Activated naive CD4-positive, alpha-beta T cell treated with anti-CD3 and anti-CD28 coated beads, Interleukin-2, amount 50 U/mL, for 72 hours (primary cell): Measurements from ENCODE around the gene PANK4. TPM values are rescaled to one million over a fixed set of nuclear protein-coding genes. Genes with fewer than 3 reads are reported as not detected.
"Not testable (repeated sequence)": the region's sequence is repeated elsewhere in the genome, so short reads cannot be mapped to it uniquely, and the experiment has no call there.

Source experiments
- ATAC-seq, 2 donors: fragments of 150-1000 bp; cut with Tn5 transposase; 2 replicates each; pipeline ENCODE4 v1.10.0; 2021; ENCODE audit warnings: mild to moderate bottlenecking in 2 of 2, moderate library complexity in 2 of 2
- DNase-seq, 2 donors: peaks; one replicate each; pipeline ENCODE4 v3.0.0; 2021 to 2022; ENCODE audit warnings: low spot score in 2 of 2
- H3K27ac Mint-ChIP-seq, 2 donors: one replicate each; pipeline ENCODE4 v1.8.0; 2022; ENCODE audit warnings: mild to moderate bottlenecking in 2 of 2, mixed read lengths in 2 of 2
- H3K36me3 Mint-ChIP-seq, 2 donors: one replicate each; pipeline ENCODE4 v1.8.0; 2022; ENCODE audit warnings: mixed read lengths in 2 of 2
- H3K9me3 Mint-ChIP-seq, 2 donors: one replicate each; pipeline ENCODE4 v1.8.0; 2022; ENCODE audit warnings: mixed read lengths in 2 of 2
- total RNA-seq, 2 donors: library from RNA; stranded (reverse); gene quantifications; one replicate each; pipeline ENCODE4 v1.2.3, GENCODE V29; 2022

PANK4 gene
- total RNA-seq, 2 donors from 2014 or later = 45.7 to 79.7 TPM

DNA sequence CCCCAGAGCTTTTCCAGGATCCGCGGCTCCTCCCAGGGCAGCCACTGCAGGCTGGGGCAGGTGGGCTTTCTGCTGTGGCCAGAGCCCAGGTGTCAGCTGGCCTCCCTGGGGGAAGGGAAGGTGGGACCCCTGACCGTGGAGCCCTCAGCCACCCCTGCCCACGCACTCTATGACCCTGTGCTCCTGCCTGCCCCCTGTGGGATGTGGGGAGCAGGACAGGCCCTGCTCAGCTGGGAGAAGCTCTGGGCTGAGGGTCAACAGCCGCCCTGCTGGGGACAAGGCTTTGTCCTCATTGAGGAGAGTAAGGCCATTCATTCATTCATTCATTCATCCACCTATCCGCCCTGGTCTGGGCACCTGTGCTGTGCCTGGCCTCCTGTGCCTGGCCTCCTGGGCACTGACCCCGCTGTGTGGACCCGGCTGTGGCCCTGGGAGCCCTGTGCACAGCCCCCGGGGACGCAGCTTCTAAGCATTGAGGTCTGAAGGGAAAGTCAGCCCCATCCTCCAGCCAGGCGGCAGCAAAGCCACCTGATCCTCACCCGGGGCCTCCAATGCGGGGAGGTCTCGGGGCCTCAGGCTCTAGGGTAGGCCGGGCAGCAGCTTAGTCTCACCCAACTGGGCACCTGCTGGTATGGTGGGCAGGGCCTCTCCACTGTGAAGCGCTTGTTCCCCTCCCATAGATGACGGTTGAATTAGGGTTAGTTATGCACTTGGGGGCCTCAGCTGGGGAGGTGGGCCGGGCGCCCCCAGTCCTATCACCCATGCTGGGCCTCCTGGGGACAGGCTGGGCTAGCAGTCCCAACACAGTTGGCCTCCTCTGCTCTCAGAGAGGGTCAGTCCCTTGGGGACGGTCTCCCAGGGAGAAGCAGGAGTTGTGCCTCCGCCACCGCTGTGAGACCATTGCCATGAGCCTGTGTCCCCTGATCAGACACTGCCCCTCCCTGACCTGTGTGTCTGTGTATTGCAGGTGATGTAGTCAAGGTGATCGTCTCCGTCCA is 35.8 kb upstream of the PANK4 start:
- DNase-seq = peak in 1 of 2 donors; percentile 50
- no peaks in the 10 kb centered on the region for H3K36me3 Mint-ChIP-seq

DNA sequence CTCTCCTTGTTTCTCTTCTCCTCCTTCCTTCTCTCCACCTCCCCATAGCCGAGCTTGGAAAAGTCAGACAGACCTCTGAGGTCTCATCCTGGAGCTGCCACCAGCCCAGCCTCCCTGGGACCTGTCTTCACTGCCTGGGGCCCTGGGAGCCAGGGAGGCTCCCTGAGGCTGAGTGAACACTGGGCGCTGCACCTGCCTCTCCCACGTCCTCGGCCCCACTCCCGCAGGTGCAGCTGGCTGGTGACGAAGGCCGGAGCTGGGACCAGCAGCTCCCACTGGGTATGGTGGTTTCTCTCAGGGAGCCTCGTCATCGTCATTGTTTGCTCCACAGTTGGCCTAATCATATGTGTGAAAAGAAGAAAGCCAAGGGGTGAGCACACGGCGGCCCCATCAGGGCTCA is 35.0 kb upstream of the PANK4 start:
- DNase-seq (no peak), ATAC-seq (no peak)
- no peaks in the 10 kb centered on the region for H3K9me3 Mint-ChIP-seq
- H3K27ac Mint-ChIP-seq = peak overlapping the region; percentile 31 to 69
- H3K36me3 Mint-ChIP-seq = peaks cover 5 to 7% of the 10 kb centered on the region in 2 donors

More for the DNA sequence above, 35.8 kb upstream of the PANK4 start:
- H3K9me3 Mint-ChIP-seq = no peaks in the 10 kb centered on the region
- peak overlapping the region in 1 of 2 donors; percentile 69 for H3K27ac Mint-ChIP-seq
- ATAC-seq = peak; percentile 26 to 67

DNA sequence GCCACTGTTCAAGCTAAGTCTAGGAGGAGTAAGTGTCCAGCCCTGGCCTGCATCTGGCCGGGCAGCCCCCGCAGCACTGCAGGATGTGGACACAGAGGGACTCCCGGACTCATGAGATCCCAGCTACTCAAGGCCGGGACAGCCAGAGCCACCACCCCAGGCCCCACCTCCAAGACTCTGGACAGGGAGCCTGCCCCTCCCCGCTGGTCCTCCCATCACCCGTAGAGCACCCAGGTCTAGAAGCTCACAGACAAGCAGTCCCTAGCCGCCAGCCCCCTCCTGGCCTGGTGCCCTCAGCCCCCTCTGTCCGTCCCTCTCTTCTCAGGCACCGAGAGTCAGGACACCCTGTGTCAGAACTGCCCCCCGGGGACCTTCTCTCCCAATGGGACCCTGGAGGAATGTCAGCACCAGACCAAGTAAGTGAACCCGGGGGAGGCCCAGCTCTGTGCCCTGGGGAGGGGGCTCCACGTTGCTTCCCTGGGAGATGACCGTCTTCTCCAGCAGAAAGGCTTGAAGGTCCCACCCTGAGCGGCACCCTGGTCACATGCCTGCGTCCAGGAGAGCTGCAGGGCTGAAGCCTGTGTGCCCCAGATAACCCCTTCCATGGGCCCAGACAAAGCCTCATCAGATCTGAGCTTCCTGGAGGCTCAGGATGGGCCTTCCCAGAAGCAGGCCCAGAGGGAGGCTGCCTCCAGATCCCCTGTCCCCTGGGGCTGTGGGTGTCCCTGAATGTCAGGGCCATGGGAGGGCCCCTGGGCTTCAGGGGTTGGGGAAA is 34.1 kb upstream of the PANK4 start:
- ATAC-seq = no peak
- Mint-ChIP-seq H3K27ac (peak overlapping the region in 1 of 2 donors; percentile 44), H3K36me3 (peaks cover 7 to 12% of the 10 kb centered on the region in 2 donors), H3K9me3 (no peaks in the 10 kb centered on the region)
- DNase-seq = no peak

DNA sequence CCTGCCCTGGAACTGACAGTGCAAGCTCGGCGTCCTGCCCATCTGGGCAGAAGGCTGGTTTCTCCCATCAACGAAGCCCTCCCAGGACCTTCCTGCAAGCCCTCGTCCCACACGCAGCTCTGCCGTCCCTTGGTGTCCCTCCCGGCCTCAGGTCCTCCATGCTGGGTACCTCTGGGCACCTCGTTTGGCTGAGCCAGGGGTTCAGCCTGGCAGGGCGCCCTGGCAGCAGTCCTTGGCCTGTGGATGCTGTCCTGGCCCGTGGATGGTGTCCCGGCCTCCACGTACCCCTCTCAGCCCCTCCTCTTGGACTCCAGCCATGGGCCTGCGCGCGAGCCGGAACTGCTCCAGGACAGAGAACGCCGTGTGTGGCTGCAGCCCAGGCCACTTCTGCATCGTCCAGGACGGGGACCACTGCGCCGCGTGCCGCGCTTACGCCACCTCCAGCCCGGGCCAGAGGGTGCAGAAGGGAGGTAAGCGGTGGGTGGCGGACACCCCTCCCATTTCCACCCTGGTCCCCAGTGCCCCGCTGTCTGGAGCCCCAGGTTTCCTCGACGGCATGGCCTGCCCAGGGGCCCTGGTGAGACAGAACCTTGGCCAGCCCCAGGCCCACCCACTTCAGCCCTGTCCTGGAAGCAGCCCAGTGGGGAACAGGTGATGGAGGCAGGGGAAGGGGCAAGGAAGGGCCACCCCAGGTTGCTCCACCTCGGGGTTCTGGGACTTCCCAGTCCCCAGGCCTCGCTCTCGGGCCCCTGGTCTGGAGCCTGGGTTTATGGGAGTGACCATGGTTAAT is 33.3 kb upstream of the PANK4 start:
- ATAC-seq = no peak
- no peaks in the 10 kb centered on the region for H3K9me3 Mint-ChIP-seq
- H3K36me3 Mint-ChIP-seq = peaks cover 7 to 12% of the 10 kb centered on the region in 2 donors
- H3K27ac Mint-ChIP-seq = no peak overlapping the region
- DNase-seq = no peak

DNA sequence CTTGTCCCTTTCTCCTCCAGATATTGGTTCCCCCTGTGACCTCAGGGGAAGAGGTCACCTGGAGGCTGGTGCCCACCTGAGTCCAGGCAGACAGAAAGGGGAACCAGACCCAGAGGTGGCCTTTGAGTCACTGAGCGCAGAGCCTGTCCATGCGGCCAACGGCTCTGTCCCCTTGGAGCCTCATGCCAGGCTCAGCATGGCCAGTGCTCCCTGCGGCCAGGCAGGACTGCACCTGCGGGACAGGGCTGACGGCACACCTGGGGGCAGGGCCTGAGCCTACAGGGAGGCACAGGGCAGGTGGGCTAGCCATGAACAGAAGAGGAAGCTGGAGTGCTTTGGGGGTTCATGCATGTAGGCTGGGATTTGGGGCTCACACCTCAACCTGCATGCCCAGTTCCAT is 32.5 kb upstream of the PANK4 start:
- DNase-seq = no peak
- Mint-ChIP-seq H3K36me3 (peaks cover 7 to 12% of the 10 kb centered on the region in 2 donors), H3K27ac (peak overlapping the region; percentile 86 to 97), H3K9me3 (no peaks in the 10 kb centered on the region)
- no peak for ATAC-seq

DNA sequence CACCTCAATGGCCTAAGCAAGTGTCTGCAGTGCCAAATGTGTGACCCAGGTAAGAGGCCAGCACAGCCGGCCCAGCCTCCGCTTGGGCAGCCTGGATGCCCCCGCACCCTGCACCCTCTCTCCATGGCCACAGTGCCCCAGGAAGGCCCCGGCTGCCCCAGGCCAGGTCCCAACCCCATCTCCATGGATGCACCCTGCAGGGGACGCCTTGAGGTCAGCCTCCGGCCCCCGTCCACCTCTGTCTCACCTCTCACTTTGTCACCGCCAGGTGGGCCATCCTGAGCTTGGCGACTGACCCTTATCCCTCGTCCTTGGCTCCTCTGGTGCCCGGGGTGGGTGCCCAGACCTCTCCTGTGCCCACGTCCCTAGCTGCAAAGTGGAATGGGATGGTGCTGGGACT is 32.0 kb upstream of the PANK4 start:
- DNase-seq (no peak), ATAC-seq (no peak)
- H3K36me3 Mint-ChIP-seq = peaks cover 7 to 12% of the 10 kb centered on the region in 2 donors
- no peaks in the 10 kb centered on the region for H3K9me3 Mint-ChIP-seq
- H3K27ac Mint-ChIP-seq = peak overlapping the region; percentile 86 to 97

DNA sequence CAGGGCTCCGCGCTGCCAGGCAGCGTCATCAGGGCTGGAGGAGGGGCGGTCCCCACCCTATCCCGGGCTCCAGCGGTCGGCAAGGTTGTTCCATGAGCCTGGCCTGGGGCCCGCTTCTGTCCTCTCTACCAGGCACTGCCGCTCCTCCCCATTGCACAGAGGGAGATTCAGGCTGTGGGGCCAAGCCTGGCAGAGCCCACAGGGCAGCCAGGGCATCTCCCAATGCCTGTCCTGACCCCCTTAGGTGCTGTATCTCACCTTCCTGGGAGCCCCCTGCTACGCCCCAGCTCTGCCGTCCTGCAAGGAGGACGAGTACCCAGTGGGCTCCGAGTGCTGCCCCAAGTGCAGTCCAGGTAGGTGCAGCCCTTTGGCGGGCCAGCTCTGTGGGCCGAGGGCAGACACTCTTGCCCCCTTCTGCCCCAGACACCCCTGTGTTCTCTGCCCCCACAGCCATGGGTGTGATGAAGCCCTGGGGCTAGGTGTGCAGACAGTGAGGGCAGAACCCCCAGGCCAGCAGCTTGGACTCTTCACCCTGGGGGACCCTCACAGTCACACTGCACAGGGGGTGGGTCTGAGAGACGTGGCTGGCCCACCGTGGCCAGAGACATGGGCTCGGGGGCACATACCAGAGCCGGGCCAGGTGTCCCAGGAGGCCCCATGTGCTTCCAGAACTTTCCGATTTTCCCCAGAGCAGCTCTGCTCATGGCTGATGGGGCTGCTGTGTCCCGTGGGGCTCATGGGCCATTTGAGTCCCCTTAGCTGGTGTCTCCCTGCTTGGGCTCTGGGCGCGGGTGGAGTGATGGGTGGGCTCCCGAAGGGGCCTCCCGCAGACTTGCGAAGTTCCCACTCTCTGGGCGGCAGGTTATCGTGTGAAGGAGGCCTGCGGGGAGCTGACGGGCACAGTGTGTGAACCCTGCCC is 31.3 kb upstream of the PANK4 start:
- Mint-ChIP-seq H3K27ac (peak overlapping the region; percentile 77 to 97), H3K36me3 (peaks cover 7 to 12% of the 10 kb centered on the region in 2 donors), H3K9me3 (no peaks in the 10 kb centered on the region)
- ATAC-seq (no peak), DNase-seq (no peak)

DNA sequence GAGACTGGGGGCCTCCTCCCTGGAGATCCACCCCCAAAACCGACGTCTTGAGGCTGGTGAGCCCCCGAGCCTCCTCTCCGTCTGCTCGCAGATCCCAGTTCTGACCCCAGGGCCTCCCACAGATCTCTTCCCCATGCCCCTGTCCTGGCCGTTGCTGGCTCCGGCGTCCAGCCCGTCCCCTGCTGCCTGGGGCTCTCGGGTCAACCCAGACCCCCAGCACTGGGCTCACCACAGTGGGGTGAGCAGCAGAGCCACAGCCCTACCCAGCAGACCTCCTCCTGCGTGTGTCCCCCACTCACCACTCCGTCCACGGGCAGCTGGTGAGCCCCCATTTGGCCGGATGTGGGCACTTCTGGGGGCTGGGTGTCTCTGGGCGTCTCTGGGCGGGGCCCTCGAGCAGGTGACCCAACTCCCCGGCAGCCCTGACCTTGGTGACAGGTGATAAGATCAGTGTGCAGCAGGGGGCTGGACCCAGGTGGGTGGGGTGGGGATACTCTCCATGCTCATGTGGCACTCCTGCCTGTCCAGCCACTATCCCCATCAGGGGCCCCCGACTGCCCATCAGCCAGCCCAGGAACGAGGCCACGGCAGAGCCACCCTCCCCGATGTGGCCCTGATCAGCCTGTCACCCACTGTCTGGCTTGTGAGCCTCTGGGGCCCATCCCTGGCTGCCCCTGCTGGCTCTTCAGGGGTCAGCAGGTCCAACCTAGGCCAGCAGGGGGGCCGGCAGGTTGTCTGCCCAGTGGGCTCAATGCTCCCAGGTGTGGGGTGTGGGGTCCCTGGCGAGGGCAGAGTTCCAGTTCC is 30.5 kb upstream of the PANK4 start:
- H3K27ac Mint-ChIP-seq = peak overlapping the region; percentile 96 to 97
- DNase-seq = peak in 1 of 2 donors; percentile 78
- no peaks in the 10 kb centered on the region for H3K9me3 Mint-ChIP-seq

DNA sequence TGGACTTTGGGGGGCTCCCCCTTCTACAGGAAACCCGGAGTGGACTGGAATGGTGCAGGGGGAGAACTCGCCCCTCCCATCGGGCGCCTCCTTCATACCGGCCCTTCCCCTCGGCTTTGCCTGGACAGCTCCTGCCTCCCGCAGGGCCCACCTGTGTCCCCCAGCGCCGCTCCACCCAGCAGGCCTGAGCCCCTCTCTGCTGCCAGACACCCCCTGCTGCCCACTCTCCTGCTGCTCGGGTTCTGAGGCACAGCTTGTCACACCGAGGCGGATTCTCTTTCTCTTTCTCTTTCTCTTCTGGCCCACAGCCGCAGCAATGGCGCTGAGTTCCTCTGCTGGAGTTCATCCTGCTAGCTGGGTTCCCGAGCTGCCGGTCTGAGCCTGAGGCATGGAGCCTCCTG is 29.9 kb upstream of the PANK4 start, which contains the start of gene TNFRSF14:
Gene TNFRSF14, plus strand, starts transcription at position 95 of the 401 bp plus-strand sequence. Its CDS starts 294 bp downstream, at position 389.
- DNase-seq (peak in 1 of 2 donors; percentile 54), ATAC-seq (peak; percentile 56 to 72)
- Mint-ChIP-seq H3K36me3 (peaks cover 7 to 12% of the 10 kb centered on the region in 2 donors), H3K27ac (peak within 1 kb of the TSS; percentile 96 to 97), H3K9me3 (no peaks in the 10 kb centered on the region)

More for the DNA sequence above, 30.5 kb upstream of the PANK4 start:
- H3K36me3 Mint-ChIP-seq = peaks cover 7 to 12% of the 10 kb centered on the region in 2 donors
- peak; percentile 1 to 19 for ATAC-seq

DNA sequence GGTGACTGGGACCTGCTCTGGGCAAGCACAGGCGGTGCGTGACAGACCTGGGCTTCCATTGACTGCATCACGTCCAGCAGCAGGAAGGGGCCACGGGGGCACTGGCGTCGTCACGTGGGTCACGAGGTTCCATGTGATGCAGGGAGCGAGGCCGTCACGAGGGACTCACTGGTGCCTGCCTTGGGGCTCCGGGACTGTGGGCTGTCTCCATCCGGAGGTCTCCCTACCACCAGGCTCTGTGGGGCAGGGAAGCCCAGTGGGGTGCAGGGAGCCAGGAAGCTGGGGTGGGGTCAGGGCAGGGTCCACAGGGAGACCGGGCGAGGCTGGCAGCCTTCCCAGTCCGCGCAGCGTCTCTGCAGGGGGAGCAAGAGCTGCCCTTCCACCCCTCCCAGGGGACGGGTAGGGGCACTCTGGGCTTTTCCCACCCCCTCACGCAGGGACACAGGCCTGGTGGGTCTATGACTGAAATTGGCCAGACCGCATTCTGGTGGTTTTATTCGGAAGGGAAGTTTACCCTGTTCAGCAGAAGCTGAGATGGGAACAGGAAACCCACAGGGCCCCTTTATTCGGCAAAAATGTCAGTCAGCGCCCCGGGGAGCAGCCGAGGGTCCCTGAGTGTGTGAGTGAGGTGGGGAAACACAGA is 29.4 kb upstream of the PANK4 start:
- Mint-ChIP-seq H3K9me3 (no peaks in the 10 kb centered on the region), H3K36me3 (peaks cover 7 to 12% of the 10 kb centered on the region in 2 donors), H3K27ac (peak overlapping the region; percentile 96 to 97)
- peak; percentile 75 for ATAC-seq
- peak; percentile 70 to 91 for DNase-seq

DNA sequence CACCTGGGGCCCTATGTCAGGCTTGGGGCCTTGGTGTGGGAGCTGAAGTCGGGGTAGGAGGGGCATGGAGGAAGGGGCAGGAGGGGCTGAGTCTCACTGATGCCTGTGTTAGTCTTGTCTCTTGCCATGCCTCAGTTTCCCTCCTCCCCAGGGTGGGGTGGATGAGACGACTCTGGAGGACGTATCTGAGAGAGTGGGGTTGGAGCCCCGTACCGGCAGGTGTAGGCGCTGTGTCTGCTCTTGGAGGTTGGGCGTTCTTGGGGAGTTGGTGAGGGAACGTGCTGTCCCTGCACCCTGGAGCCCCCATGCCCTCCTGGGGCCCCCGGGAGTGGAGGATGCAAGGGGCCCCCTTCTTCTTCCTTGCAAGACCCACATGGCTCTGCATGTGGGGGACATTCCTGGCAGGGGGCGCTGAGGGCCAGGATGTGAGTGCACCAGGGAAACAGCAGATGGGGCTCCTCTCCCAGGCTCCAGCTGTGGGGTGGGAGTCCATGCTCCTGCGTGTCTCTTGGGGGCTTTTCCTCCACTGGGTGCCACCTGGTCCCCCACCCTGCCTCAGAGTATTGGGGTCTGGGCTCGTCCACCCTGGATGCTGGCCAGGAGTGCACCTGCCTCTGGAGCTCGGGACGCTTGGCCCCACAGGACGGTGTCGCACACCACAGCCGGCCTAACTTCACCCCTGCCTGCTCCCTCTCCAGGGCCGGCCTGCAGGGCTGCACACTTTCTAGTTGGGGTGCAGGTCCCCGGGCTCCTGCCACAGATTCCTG is 28.4 kb upstream of the PANK4 start:
- H3K9me3 Mint-ChIP-seq = no peaks in the 10 kb centered on the region
- DNase-seq = peak in 1 of 2 donors; percentile 49
- H3K27ac Mint-ChIP-seq = peak overlapping the region; percentile 87 to 97
- ATAC-seq = peak in 1 of 2 donors; percentile 35
- H3K36me3 Mint-ChIP-seq = peaks cover 7 to 12% of the 10 kb centered on the region in 2 donors

DNA sequence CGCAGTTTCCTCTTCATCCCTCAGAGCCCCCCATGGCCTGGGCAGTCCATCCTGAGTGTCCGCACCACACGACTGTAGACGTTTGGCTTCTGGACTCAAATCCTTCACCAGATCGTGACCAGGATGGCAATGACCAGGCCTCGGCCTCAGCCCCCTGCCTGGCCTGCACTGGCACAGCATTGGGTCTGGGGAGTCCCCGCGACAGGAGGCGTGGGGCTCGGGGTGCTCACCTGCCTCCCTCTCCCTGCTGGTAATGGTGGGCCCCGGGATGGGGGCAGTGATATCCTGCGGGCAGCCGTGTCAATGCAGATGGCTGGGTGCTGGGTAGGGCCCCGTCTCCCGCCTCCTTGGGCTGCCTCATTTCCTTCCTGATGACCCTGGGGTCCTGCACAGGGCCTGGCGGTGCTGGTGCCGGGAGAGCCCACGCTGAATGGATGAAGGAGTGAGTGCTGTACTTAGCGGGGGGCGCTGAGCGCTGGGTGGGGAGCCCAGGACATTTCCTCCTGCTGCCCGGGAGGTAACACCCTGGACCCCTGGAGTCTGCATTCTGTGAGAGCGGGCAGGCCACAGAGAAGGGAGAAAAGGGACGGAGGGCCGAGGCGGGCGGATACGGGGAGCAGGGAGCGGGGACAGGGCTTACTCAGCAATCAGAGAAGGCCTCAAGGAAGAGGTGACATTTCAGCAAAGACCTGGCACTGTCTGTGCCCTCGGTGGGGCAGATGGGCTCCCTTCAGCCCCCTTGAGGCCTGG is 27.6 kb upstream of the PANK4 start:
- peak overlapping the region; percentile 36 to 97 for H3K27ac Mint-ChIP-seq

DNA sequence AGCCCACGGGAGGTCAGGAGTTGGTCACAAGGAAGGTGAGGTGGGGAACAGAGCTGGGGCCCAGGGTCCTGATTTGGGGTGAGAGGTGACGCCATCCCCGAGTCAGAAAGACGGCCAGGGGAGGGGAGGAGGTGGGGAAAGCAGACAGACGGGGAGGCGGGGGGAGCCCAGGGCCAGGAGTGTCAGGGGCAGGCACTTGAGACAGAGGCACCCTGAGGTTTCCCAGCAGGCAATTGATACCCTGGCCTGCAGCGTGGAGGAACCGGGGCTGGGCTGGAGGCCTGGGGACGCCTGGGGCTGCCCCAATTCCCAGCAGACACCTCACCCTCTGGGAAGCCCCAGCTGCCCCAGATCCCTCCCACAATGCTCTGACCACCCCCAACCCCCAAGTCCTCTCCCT is 26.7 kb upstream of the PANK4 start:
- ATAC-seq, H3K9me3 Mint-ChIP-seq, DNase-seq: not testable (repeated sequence)
- peak overlapping the region in 1 of 2 donors; percentile 44 for H3K27ac Mint-ChIP-seq
- H3K36me3 Mint-ChIP-seq = peaks cover 7 to 12% of the 10 kb centered on the region in 2 donors

More for the DNA sequence above, 27.6 kb upstream of the PANK4 start:
- ATAC-seq (no peak), DNase-seq (no peak)
- no peaks in the 10 kb centered on the region for H3K9me3 Mint-ChIP-seq
- peaks cover 7 to 12% of the 10 kb centered on the region in 2 donors for H3K36me3 Mint-ChIP-seq
